HG02678 (cell line): ENCODE measurements around the gene AUTS2.
"Not testable (repeated sequence)": the region's sequence is repeated elsewhere in the genome, so short reads cannot be mapped to it uniquely, and the experiment has no call there.

Experiments
- ATAC-seq: cut with Tn5 transposase; IDR thresholded peaks from one replicate; pipeline ENCODE4 v1.9.1; 2021; ENCODE audit warnings: mild to moderate bottlenecking, moderate library complexity; ENCODE audit not compliant: unreplicated experiment

The AUTS2 gene

DNA sequence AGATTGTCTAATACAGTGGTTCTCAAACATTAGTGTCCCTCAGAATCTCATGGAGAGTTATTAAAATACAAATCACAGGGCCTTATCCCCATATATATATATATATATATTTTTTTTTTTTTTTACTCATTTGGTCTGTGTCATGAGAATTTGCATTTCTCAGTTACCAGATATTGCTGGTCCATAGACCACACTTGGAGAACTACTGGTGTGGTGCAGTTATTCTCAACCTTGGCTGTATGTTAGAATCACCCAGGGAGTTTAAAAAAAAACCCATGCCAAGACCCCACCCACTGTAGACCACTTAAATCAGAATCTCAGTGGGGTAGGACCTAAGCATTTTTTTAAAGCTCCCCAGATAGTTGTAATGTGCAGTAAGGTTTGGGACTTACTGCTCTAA, 179.9 kb downstream of the AUTS2 start:
- ATAC-seq = no peak

DNA sequence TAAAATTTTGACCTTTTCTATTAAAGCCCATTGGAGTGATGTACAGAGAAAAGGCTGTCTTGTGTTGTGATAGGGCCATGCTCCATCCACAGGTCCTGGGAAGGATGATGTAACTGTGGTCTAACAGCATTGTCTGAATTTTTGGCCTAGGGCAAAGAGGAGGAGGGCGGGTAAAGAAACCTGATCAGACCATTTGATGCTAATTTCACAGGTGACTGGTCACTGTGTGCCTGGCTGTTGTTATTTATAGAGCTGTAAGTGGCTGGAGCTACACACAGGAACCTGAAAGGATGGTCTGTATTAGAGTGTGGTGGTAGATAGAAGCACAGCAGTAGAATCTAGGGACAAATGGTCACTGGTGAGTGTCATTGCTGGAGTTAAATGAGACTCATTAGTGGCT, 182.1 kb downstream of the AUTS2 start:
- ATAC-seq = no peak

DNA sequence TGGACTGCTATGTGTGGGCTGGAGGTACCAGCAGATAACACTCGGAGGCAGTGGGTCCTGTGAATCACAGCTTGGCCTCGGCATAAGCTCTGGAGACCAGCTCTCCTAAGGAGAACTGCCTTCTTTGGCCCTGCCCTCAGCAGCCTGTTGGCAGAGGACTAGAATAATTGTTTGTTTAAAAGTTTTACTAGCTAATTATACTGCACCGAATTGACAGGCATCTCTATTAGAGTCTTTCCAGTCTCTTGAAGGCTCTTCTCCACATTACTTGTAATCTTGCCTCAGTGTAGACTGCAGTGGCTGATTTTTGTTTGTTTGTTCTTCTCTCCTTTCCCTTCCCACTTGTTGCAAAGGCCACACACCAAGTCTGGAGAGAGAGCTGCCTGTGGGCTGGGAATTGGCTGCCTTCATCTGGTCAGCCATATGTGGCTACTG, 183.2 kb downstream of the AUTS2 start:
- ATAC-seq = no peak

DNA sequence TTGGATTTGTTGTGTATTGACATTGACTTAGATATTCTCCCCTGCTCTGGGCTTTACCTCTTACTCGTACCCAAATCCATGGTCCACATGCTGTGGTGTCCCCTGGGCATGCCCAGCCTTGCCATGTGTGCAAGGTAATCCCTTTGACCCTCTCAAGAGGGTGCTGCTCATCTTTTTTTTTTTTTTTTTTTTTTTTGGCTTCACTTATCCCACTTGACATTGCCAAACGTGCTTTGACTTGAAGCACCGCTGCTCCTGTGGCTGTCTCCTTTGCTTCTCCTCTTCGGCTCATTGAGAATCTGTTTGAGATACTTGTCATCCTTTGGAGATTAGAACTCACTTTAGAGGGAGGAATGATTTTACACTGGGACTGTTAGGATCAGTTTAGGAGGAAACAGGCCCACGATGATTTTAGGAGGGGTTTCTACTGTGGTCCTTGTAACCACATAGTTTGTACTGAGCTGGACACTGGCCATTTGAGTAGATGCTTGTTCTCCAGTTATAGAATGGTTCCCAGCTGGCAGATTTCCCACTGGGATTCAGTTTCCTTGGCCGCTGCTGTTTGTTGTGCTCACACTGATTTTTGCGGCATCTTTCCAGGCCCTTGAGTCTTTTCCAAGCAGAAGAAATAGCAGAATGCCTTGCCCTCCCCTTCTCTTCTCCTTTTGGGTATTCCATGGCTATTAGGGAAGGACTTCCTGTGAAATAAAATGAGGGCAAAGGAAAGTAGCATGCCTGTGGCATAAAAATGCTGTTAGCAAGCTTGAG, 184.8 kb downstream of the AUTS2 start:
- ATAC-seq = no peak

GRCh38 chr7:69786130-69786529, 187.9 kb downstream of the AUTS2 start:
- ATAC-seq = not testable (repeated sequence)

DNA sequence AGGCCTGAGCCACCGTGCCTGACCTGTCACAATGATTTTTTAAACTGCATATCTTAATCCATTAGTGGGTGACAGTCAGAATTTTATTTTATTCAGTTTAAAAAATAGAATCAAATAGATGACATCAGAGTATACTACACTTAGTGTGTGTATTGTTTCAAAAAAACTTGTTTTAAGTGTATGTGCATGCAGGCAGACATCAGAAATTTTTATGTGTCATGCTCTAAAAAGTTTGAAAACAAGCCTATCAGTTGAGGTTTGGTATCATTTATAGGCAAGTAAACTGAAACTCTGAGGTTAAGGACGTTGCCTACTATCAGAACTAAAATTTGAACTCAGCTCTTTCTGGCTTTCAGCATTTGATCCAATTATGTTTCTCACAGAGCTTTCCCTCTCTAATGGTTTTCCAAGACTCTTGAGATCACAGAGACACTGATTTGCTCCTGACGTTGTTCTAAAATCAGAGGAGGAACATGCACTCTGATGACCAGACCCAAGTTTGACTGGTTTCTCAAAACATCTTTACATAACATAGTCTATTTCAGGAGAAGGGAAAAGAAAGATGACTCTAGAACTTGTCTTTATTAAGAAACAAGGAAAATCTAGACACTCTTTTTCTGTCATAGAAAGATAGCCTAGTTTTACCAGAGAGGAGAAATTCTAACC, 188.6 kb downstream of the AUTS2 start:
- ATAC-seq = no peak

DNA sequence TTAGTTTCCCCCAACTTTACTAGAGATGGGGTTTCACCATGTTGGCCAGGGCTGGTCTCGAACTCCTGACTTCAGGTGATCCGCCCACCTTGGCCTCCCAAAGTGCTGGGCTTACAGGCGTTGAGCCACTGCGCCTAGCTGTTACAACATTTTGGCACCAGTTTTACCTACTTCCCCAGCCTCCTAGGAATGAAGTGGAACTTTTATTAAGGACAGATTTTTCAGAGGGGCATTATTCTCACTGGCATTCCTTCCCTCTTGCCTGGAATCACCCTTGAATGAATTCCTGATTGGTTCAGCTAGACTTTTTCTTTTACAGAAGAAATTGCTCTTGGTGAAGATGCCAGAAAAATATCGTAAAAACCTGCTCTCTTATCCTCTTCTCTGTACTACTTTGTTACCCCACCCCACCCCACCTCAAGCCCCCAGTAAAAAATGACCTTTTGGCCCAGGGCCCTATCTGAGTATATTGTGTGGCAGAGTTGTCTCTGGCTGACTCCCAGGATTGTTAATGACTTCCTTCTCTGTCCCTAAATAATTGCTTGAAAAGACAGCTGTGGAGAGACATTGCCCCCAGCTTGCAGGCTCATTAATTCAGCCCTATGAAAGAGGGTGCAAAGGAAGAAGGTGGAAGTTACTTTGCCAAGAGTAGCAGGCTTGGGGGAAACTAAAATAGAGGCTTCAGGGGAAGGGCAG, 189.6 kb downstream of the AUTS2 start:
- no peak for ATAC-seq

- ATAC-seq = no peak
These were observed 191.3 kb downstream of the AUTS2 start for GRCh38 chr7:69789563-69789962.

DNA sequence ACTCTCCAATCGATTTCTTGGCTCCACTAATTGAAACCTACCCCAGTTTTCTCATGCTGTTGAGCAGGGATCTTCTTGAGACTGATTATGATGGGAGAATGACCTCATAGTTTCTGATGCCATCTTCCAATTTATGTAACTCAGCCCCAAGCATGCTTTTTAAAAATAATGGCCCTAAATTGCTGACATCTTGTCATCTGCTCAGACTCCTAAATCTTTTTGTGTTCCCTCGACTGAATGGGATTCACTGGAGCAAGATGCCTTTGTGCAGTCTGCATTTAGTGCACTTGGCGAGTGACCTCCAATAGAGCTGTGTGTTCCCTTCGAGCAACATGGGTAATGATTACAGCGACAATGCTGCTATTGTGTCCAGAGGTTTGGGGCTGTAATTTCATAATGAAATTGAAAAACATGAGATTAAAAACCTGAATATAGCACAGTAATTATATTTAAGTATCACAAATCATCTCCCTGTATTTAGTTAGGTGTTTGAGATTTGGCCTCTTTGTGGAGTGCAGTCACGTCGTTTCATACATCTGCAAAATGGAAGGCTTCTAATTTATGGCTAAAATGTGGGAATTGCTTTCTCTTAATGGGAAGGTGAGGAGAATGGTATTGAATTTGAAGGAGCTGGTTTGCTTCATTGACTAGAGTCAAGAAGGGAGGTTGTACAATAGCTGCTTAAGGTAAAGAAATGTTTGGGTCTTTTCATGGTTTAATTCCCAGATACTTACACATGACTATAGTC, 192.9 kb downstream of the AUTS2 start:
- ATAC-seq = no peak

DNA sequence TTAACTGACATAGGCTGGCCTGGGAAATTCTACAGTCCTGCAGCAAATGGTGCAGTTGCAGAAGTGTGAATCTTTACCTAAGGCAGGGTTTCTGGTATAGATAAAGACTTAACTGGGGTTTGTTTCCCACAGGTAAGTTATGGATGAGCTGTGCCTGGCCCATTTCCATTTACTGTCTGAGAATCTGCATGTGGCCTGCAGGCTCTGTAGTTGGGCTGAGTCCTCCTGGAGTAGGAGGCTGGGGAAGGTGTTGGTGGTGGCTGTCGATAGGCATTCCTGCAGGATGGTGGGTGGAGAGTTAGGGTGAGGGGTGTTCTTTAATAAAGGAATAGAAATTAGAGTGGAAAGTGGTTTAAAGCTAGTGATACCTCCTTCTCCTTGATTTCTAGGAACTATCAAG, 193.5 kb downstream of the AUTS2 start:
- ATAC-seq = no peak

GRCh38 chr7:69795932-69796331, 197.7 kb downstream of the AUTS2 start:
- no peak for ATAC-seq

DNA sequence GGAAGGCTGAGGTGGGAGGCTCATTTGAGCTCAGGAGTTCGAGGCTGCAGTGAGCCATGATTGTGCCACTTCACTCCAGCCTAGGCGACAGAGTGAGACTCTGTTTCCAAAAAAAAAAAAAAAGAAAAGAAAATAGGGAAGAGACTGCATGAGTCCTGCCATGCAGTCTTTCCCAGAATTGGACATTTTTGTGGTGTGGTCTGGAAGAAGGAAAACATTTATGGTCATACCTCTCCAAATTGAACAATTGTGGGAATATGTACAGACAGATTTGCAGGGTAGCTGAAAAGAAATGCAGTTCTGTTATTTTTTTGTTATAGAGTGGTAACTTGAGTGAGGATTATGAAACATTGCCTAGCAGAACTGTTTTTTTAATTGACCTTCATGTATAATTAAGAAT, 198.1 kb downstream of the AUTS2 start:
- ATAC-seq = no peak

DNA sequence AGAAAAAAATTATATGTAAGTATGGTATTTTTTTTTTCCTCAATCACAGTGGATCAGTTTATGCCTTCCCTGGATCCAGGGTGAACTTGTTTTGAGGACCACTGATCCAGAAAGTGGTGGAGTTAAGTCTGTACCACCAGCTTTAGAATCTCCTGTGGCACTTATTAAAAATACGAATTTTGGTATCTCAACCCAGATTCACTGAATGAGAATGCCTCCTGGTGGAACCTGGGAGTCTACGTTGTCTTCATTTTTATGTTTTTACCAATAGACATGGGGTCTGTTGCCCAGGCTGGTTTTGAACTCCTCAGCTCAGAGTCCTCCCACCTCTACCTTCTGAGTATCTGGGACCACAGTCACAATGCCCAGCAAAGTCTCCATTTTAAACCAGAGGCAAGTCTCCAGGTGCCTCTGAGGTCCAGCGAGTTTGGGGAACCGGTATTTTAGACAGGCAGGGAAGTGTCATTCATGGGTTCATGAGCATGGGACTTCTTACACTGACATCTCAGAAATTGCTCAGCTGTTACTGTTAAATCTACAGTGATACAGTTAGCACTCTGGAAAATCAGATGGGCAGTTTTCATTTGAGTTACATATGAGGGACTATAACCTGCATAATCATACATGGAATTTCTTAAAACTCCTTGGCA, 200.9 kb downstream of the AUTS2 start:
- no peak for ATAC-seq

GRCh38 chr7:69799990-69800389, 201.7 kb downstream of the AUTS2 start:
- ATAC-seq = no peak

GRCh38 chr7:69800495-69800894, 202.2 kb downstream of the AUTS2 start:
- ATAC-seq = no peak

DNA sequence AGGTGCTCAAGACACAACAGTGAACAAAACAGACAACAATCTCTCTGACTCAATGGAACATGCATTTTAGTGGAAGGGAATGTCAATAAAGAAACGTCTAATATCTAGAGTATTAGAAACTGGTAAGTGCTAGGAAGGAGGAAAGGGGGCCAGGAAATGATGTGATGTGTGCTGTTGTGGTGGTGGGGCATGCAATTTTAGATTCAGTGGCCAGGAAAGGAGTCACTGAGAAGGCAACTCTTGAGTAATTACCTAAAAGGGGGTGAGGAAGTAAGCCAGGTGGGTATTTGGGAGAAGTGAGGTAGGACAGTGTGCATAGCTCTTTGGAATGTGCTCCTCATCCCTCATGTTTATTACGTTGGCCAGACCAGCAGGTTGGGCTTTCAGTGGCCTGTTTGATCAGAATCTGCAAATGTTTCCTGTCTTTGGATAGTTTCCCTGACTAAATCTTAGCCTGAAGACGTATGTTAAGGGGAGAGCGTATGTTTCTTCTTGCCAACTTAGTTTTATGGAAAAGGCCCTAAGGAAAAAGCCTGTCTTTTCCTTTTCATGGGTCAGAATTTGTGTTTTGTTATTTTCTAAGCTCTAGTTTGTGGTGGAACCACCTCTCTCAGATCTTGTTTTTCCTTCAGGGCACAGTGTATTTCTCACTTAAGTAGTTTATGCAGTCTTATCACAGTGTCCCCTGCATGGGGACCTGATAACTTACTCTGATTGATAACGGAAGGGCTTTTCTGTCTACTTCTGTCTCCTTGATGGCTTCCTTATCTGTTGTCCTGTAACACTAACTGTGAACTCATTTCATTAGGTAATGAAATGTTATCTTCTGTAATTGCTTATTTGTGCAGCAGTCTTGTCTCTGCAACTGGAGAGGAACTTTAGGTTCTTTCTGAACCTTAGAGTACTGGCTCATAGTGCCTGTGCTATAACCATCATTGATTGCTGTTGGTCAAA, 203.7 kb downstream of the AUTS2 start:
- ATAC-seq = no peak

DNA sequence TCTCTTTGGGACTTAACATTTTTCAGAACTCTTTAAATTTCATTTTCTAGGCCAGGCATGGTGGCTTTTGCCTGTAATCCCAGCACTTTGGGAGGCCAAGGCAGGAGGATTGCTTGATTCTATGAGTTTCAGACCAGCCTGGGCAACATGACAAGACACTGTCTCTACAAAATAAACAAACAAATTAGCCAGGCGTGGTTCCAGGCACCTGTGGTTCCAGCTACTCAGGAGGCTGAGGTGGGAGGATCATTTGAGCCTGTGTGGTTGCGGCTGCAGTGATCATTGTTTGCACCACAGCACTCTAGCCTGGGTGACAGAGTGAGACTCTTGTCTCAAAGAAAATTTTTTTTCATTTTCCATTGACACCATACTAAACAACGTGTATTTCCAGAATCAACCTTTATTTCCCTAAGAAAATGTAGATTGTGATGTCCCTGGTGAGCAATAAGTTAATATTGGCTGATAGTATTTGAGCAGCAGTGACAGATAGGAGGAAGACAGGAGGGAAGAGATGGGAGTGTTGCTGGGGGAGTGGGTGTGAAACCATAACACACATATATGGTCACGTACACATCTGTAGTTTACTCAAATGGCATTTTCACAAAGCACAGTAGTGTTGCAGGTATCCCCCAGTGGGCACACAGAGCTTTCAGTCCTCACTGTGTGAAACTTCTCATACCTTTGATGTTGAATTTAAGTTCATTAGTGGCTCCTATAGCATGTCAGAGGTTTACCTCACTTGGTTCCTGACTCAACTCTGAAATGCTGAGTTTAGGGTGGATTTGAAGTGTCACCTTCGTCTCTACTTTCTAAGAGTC, 205.6 kb downstream of the AUTS2 start:
- ATAC-seq = peak; percentile 91

DNA sequence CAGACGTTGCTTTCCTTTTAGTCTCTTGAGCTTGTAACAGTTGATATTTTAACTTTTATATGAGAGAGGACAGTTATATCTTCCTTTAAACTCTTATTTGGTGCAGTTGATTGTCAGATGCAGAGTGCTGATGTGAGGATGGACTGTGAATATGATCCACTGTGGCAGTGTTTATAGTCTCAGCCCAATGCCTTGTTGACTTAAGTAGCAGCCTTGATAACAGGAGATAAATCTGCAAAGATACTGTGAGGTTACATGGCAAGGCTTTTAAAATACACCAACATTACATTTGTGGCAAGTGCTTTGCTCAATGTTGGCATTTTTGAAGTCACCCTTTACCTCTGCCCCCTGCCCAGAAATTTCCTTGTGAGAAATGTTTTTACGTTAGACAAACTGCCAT, 206.7 kb downstream of the AUTS2 start:
- ATAC-seq = no peak

DNA sequence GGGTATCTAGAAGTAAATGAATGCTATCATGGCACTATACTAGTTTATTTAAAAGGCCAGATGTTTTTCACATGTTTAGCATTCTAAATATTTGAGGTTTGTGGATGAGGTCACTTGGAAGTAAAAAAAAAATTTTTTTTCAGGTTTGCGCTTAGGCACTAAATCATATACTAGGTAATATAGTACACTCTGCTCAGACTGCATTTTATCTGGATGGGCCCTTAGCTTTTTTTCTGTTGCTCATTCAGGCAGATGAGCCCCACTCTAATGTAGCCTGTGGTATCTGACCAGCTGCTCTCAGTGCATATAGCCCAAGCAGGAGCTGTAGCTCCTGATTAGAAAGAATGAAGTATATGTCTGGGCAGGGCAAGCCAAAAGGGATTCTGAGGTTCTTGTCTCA, 210.1 kb downstream of the AUTS2 start:
- ATAC-seq = no peak
